Right atrium auricular region (tissue), 2 donors: ENCODE measurements around the gene TNS1. TPM values are rescaled to one million over a fixed set of nuclear protein-coding genes. Genes with fewer than 3 reads are reported as not detected.

ENCODE experiments used
- DNase-seq: peaks from one replicate; pipeline ENCODE4 v3.0.0-alpha.2; 2019; ENCODE audit warnings: low spot score
- H3K27ac ChIP-seq, 2 donors: fragments of 200-600 bp; sonication (generic); 1 replicate in 1 of 2; 2 replicates in 1 of 2; pipeline ENCODE4 v1.5.1; 2016 to 2019
- H3K27me3 ChIP-seq, 2 donors: fragments of 200-600 bp; sonication (generic); one replicate each; pipeline versions ENCODE4 v1.5.1 to v1.6.0; 2017 to 2019
- H3K36me3 ChIP-seq: fragments of 200-600 bp; sonication (generic); one replicate; pipeline ENCODE4 v1.5.1; 2016
- H3K4me1 ChIP-seq, 2 donors: fragments of 200-600 bp; sonication (generic); one replicate each; pipeline versions ENCODE4 v1.5.1 to v1.6.0; 2017 to 2019
- H3K4me3 ChIP-seq, 2 donors: fragments of 200-600 bp; sonication (generic); 1 replicate in 1 of 2; 2 replicates in 1 of 2; pipeline ENCODE4 v1.5.1; 2017 to 2019; ENCODE audit warnings: mild to moderate bottlenecking in 1 of 2, moderate library complexity in 1 of 2
- H3K9me3 ChIP-seq, 2 donors: fragments of 200-600 bp; sonication (generic); one replicate each; pipeline ENCODE4 v1.5.1; 2019
- total RNA-seq, 2 donors: library from RNA; depleted of rRNA; stranded (reverse); fragments of >200 nt; gene quantifications; one replicate each; pipeline ENCODE4 v1.1.0, GENCODE V29; 2016
- TF ChIP-seq, protein P1 (sequence below), 2 donors: fragments of 200-600 bp; sonication (generic); IDR thresholded peaks; one replicate each; pipeline ENCODE4 v1.5.1; 2019; ENCODE audit warnings: antibody characterized with exemption in 2 of 2

TNS1 gene
- total RNA-seq, 2 donors from 2014 or later = 393 to 720 TPM

DNA sequence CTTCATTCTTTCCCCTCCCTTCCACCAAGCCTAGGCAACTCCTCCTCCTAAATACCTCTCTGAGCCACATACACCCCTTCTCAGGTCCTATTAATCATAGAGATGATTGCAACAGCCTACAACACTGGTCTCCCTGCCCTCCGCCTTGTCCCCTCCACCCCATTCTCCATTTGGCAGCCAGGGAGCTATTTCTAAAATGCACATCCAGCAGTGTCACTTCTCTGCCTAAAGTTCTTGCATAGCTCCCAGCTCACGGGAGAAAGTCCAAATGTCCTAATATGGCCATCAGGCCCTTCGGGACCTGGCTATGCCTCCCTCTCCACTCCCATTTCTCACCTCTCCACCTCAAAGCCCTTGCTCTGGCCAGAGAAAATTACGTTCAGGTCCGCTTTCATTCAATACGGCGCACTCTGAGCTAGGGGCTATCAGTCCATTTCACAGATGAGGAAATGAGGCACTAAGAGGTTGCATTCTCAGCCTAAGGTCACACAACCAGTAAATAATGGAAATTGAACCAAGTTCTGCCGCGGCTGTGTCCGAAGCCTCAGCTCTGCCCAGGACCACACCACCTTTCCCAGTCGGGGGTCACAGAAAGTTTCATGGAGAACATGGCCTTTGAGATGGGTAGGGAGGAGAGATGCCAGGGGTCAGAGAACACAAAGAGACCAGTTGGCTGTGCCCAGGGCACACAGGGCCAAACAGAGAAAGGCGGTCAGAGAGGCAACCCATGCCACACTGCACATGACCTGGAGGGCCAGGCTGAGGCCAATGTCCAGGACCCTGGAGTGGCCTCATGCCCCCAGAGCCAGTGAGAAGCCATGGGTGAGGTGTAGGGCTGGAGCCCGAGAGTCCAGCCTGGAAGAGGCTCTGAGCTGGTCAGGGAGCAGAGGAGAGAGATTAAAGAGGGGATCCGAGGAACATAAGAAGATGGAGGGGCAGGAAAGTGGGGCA, 72.8 kb downstream of the TNS1 start:
- peaks cover 5 to 100% of the 10 kb centered on the region in 2 donors for H3K4me1 ChIP-seq
- H3K36me3 ChIP-seq = peaks cover 16% of the 10 kb centered on the region
- peak overlapping the region; percentile 96 to 99 for H3K27ac ChIP-seq
- peak overlapping the region in 1 of 2 donors; percentile 8 for H3K4me3 ChIP-seq
- peak; percentile 90 for DNase-seq
- H3K9me3 ChIP-seq = no peaks in the 10 kb centered on the region
- TF ChIP-seq, protein P1, sequence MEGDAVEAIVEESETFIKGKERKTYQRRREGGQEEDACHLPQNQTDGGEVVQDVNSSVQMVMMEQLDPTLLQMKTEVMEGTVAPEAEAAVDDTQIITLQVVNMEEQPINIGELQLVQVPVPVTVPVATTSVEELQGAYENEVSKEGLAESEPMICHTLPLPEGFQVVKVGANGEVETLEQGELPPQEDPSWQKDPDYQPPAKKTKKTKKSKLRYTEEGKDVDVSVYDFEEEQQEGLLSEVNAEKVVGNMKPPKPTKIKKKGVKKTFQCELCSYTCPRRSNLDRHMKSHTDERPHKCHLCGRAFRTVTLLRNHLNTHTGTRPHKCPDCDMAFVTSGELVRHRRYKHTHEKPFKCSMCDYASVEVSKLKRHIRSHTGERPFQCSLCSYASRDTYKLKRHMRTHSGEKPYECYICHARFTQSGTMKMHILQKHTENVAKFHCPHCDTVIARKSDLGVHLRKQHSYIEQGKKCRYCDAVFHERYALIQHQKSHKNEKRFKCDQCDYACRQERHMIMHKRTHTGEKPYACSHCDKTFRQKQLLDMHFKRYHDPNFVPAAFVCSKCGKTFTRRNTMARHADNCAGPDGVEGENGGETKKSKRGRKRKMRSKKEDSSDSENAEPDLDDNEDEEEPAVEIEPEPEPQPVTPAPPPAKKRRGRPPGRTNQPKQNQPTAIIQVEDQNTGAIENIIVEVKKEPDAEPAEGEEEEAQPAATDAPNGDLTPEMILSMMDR (IDR thresholded peaks at IDR 0.05) = no peak
- H3K27me3 ChIP-seq = no peaks in the 10 kb centered on the region

DNA sequence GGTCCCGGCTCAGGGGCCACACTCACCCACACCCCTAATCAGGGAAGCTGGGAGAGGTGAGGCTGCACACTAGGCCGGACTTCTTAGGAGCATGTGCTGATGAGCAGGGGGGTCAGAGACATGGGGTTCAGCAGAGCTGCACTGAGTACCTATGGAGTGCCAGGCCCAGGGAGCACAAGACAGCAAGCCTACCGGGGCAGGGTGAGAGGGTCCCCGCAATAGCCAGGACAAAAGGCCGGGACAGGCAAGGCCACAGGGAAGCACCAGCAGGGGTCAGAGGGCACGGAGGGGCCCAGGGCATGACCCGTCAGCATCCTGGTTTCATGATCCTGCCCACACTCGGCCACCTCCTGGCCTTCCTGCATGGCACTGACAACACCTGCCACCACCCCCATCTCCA, 73.5 kb downstream of the TNS1 start:
- Histone ChIP-seq H3K27me3 (no peaks in the 10 kb centered on the region), H3K36me3 (peaks cover 23% of the 10 kb centered on the region), H3K4me3 (peak overlapping the region in 1 of 2 donors; percentile 8), H3K9me3 (no peaks in the 10 kb centered on the region), H3K4me1 (peaks cover 5 to 99% of the 10 kb centered on the region in 2 donors), H3K27ac (peak overlapping the region; percentile 96 to 99)
- TF ChIP-seq, protein P1 (IDR thresholded peaks at IDR 0.05) = no peak
- DNase-seq = no peak

GRCh38 chr2:217928324-217929181, 74.2 kb downstream of the TNS1 start:
- peak overlapping the region in 1 of 2 donors; percentile 8 for H3K4me3 ChIP-seq
- H3K27me3 ChIP-seq = no peaks in the 10 kb centered on the region
- H3K36me3 ChIP-seq = peaks cover 24% of the 10 kb centered on the region
- TF ChIP-seq, protein P1 (IDR thresholded peaks at IDR 0.05) = no peak
- no peak for DNase-seq
- H3K9me3 ChIP-seq = no peaks in the 10 kb centered on the region
- peaks cover 5 to 99% of the 10 kb centered on the region in 2 donors for H3K4me1 ChIP-seq
- H3K27ac ChIP-seq = peak overlapping the region; percentile 96 to 99

- H3K36me3 ChIP-seq = peaks cover 24% of the 10 kb centered on the region
- no peaks in the 10 kb centered on the region for H3K27me3 ChIP-seq
- H3K4me1 ChIP-seq = peaks cover 5 to 99% of the 10 kb centered on the region in 2 donors
- H3K9me3 ChIP-seq = no peaks in the 10 kb centered on the region
- DNase-seq = no peak
- no peak overlapping the region for H3K4me3 ChIP-seq
- peak overlapping the region; percentile 96 to 99 for H3K27ac ChIP-seq
- TF ChIP-seq, protein P1 (IDR thresholded peaks at IDR 0.05) = no peak
Measured at GRCh38 chr2:217927601-217928323, 75.0 kb downstream of the TNS1 start.

DNA sequence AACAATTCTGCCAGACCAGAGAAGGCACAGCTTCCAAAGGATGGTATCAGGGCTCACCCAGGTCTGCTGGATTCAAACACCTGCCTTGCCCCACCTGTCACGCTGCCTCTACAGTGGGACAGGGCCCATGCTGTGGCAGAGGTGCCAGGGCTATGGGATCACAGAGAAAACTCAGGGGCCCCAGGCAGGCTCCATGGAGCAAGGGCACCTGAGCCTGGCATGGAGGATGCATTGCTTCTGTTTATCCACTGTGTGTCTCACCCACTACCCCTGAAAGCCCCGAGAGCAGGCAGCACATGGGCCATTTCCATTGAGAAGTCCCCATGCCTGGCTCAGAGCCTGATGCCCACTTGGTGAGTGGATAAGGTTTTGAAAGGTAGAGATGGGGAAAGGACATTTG, 76.0 kb downstream of the TNS1 start:
- Histone ChIP-seq H3K36me3 (peaks cover 14% of the 10 kb centered on the region), H3K27me3 (no peaks in the 10 kb centered on the region)

More for the DNA sequence above, 76.0 kb downstream of the TNS1 start:
- Histone ChIP-seq H3K27ac (peak overlapping the region; percentile 96 to 99), H3K9me3 (no peaks in the 10 kb centered on the region), H3K4me1 (peaks cover 0 to 99% of the 10 kb centered on the region in 2 donors), H3K4me3 (no peak overlapping the region)
- DNase-seq = no peak
- TF ChIP-seq, protein P1 (IDR thresholded peaks at IDR 0.05) = no peak
